Mesenteric fat pad (tissue), 1 donor: ENCODE results near the gene AP5S1. TPM values are rescaled to one million over a fixed set of nuclear protein-coding genes. Genes with fewer than 3 reads are reported as not detected.
"Not testable (repeated sequence)": the region's sequence is repeated elsewhere in the genome, so short reads cannot be mapped to it uniquely, and the experiment has no call there.

Experiments
- DNase-seq: peaks from one replicate; pipeline ENCODE4 v3.0.0-alpha.2; 2020; ENCODE audit warnings: low spot score
- total RNA-seq: library from RNA; stranded (reverse); fragmentation: NEBNext Ultra II Directional; extraction: Animal tissue kit (Norgen Biotek cat#: 25700); gene quantifications from one replicate; pipeline ENCODE4 v1.2.1, GENCODE V29; 2021
- donor health status: DM: yes; HTN: yes; CAD: no.

The AP5S1 gene
- total RNA-seq, 1 donor from 2014 or later: 13.2 TPM

GRCh38 chr20:3811467-3812258 lies 8.7 kb upstream of the AP5S1 start:
- DNase-seq: peak; percentile 99

- no peak for DNase-seq
Measured at GRCh38 chr20:3812259-3812681, 8.1 kb upstream of the AP5S1 start.

GRCh38 chr20:3812975-3813847 lies 7.1 kb upstream of the AP5S1 start:
- DNase-seq: no peak

- no peak for DNase-seq
Measured at GRCh38 chr20:3813848-3814581, 6.3 kb upstream of the AP5S1 start.

- no peak for DNase-seq
Measured at GRCh38 chr20:3814928-3815495, 5.3 kb upstream of the AP5S1 start.

- no peak for DNase-seq
Measured at GRCh38 chr20:3815703-3816315, 4.5 kb upstream of the AP5S1 start.

GRCh38 chr20:3818155-3819151 lies 1.9 kb upstream of the AP5S1 start:
- no peak for DNase-seq

GRCh38 chr20:3819411-3820047 lies 818 bp upstream of the AP5S1 start:
- no peak for DNase-seq

GRCh38 chr20:3820901-3821727 lies 767 bp downstream of the AP5S1 start:
- no peak for DNase-seq

- no peak for DNase-seq
Measured at GRCh38 chr20:3821996-3822395, 1.6 kb downstream of the AP5S1 start.

- DNase-seq: no peak
Measured at GRCh38 chr20:3823881-3824280, 3.5 kb downstream of the AP5S1 start.

GRCh38 chr20:3825526-3825925 lies 5.2 kb downstream of the AP5S1 start:
- DNase-seq: no peak

GRCh38 chr20:3826420-3826819 lies 6.1 kb downstream of the AP5S1 start:
- DNase-seq: no peak

GRCh38 chr20:3828798-3829197 lies 8.5 kb downstream of the AP5S1 start:
- DNase-seq: no peak

GRCh38 chr20:3829891-3830290 lies 9.5 kb downstream of the AP5S1 start:
- not testable (repeated sequence) for DNase-seq

GRCh38 chr20:3836132-3836531 lies 15.8 kb downstream of the AP5S1 start:
- DNase-seq: no peak

GRCh38 chr20:3839328-3839727 lies 19.0 kb downstream of the AP5S1 start:
- no peak for DNase-seq

GRCh38 chr20:3840201-3840600 lies 19.9 kb downstream of the AP5S1 start:
- not testable (repeated sequence) for DNase-seq
